HG03558 (cell line): ENCODE measurements around the gene TRAT1.
"Not testable (repeated sequence)": the region's sequence is repeated elsewhere in the genome, so short reads cannot be mapped to it uniquely, and the experiment has no call there.

Source experiments
- ATAC-seq: cut with Tn5 transposase; IDR thresholded peaks from one replicate; pipeline ENCODE4 v1.9.1; 2021; ENCODE audit warnings: moderate number of reproducible peaks; ENCODE audit not compliant: unreplicated experiment; ENCODE audit errors: extremely low read depth

Gene TRAT1

GRCh38 chr3:108822123-108822897 is at the start of gene TRAT1:
TRAT1 (plus strand) TSS chr3:108822786; CDS start chr3:108822928, 142 bp downstream.
- no peak for ATAC-seq

GRCh38 chr3:108775649-108776048 is 46.9 kb upstream of the TRAT1 start:
- no peak for ATAC-seq

GRCh38 chr3:108779496-108779895 is 43.1 kb upstream of the TRAT1 start:
- ATAC-seq, result no peak

- ATAC-seq, result no peak
Observed at GRCh38 chr3:108780235-108780634, 42.4 kb upstream of the TRAT1 start.

GRCh38 chr3:108791473-108791872 is 31.1 kb upstream of the TRAT1 start:
- ATAC-seq, result no peak

- ATAC-seq, result no peak
Observed at GRCh38 chr3:108804437-108804836, 18.1 kb upstream of the TRAT1 start.

- no peak for ATAC-seq
Observed at GRCh38 chr3:108804966-108805365, 17.6 kb upstream of the TRAT1 start.

GRCh38 chr3:108806316-108806715 is 16.3 kb upstream of the TRAT1 start:
- ATAC-seq, result no peak

- ATAC-seq, result peak; percentile 74
Observed at GRCh38 chr3:108818404-108818803, 4.2 kb upstream of the TRAT1 start.

- no peak for ATAC-seq
Observed at GRCh38 chr3:108820586-108820985, 2.0 kb upstream of the TRAT1 start.

GRCh38 chr3:108823227-108823626 is 641 bp downstream of the TRAT1 start:
- no peak for ATAC-seq

GRCh38 chr3:108823803-108824202 is 1.2 kb downstream of the TRAT1 start:
- not testable (repeated sequence) for ATAC-seq

GRCh38 chr3:108826309-108827187 is 4.0 kb downstream of the TRAT1 start:
- no peak for ATAC-seq

GRCh38 chr3:108830381-108830780 is 7.8 kb downstream of the TRAT1 start:
- no peak for ATAC-seq

- ATAC-seq, result no peak
Observed at GRCh38 chr3:108830991-108831614, 8.5 kb downstream of the TRAT1 start.

- no peak for ATAC-seq
Observed at GRCh38 chr3:108833611-108834010, 11.0 kb downstream of the TRAT1 start.

GRCh38 chr3:108834551-108834950 is 12.0 kb downstream of the TRAT1 start:
- no peak for ATAC-seq

- no peak for ATAC-seq
Observed at GRCh38 chr3:108835101-108835500, 12.5 kb downstream of the TRAT1 start.

- no peak for ATAC-seq
Observed at GRCh38 chr3:108838436-108838835, 15.8 kb downstream of the TRAT1 start.

GRCh38 chr3:108845709-108846293 is 23.2 kb downstream of the TRAT1 start:
- ATAC-seq, result no peak
